OCI-LY7 (cell line): ENCODE data around the gene RAP1GDS1. TPM values are rescaled to one million over a fixed set of nuclear protein-coding genes. Genes with fewer than 3 reads are reported as not detected.

Source experiments
- BruUV-seq: library from RNA; stranded (reverse); fragments of 400-500 nt; replicated peaks from 2 replicates; lab custom pipeline; 2021; lab: Mats Ljungman, UMichigan
- CTCF ChIA-PET: fragments of 300-600 bp; sonication (Branson Sonifier 250); formaldehyde crosslinking; loops from one replicate; lab custom pipeline; 2022; ENCODE audit warnings: antibody characterized with exemption; ENCODE audit not compliant: unreplicated experiment; lab: Charles Lee
- POLR2A ChIA-PET: fragments of 300-600 bp; sonication (Branson Sonifier 250); formaldehyde crosslinking; loops from one replicate; lab custom pipeline; 2022; ENCODE audit warnings: antibody characterized with exemption; lab: Charles Lee
- DNase-seq: peaks from one replicate; pipeline ENCODE4 v3.0.0-alpha.2; 2015; ENCODE audit warnings: low spot score
- H2AFZ ChIP-seq: fragments of 200-600 bp; sonication (generic), shearing (Covaris generic); 2 replicates; pipeline ENCODE4 v1.6.1; 2014; ENCODE audit warnings: mild to moderate bottlenecking, antibody characterized with exemption, low read length, moderate library complexity
- H3K27ac ChIP-seq: fragments of 200-600 bp; sonication (generic); 2 replicates; pipeline ENCODE4 v1.5.1; 2014; ENCODE audit warnings: mixed run types, low read depth, mild to moderate bottlenecking, moderate library complexity, low read length, inconsistent platforms; ENCODE audit not compliant: poor library complexity, severe bottlenecking
- H3K36me3 ChIP-seq: fragments of 200-600 bp; sonication (generic); 2 replicates; pipeline ENCODE4 v1.6.1; 2014; ENCODE audit warnings: mild to moderate bottlenecking, antibody characterized with exemption, low read length, moderate library complexity, mixed read lengths; ENCODE audit not compliant: insufficient read depth
- H3K4me1 ChIP-seq: fragments of 200-600 bp; sonication (generic); 2 replicates; pipeline ENCODE4 v1.5.1; 2014; ENCODE audit warnings: mild to moderate bottlenecking, low read length; ENCODE audit not compliant: insufficient read depth, poor library complexity, severe bottlenecking
- H3K4me2 ChIP-seq: fragments of 200-600 bp; sonication (generic); 2 replicates; pipeline ENCODE4 v1.6.1; 2014; ENCODE audit warnings: mild to moderate bottlenecking, low read length
- H3K4me3 ChIP-seq: fragments of 200-600 bp; sonication (generic); 2 replicates; pipeline ENCODE4 v1.5.1; 2014; ENCODE audit warnings: mild to moderate bottlenecking, low read depth, low read length; ENCODE audit not compliant: poor library complexity, severe bottlenecking
- H3K79me2 ChIP-seq: fragments of 200-600 bp; sonication (generic); 2 replicates; pipeline ENCODE4 v1.6.1; 2016; ENCODE audit warnings: low read depth, mild to moderate bottlenecking, low read length, moderate library complexity, mixed read lengths; ENCODE audit not compliant: insufficient read depth
- H3K9me2 ChIP-seq: fragments of 200-600 bp; sonication (generic); 2 replicates; pipeline ENCODE4 v1.6.1; 2016; ENCODE audit warnings: mild to moderate bottlenecking, low read length, mixed read lengths; ENCODE audit not compliant: insufficient read depth
- H3K9me3 ChIP-seq: fragments of 200-600 bp; sonication (generic); 2 replicates; pipeline ENCODE4 v1.6.1; 2014; ENCODE audit warnings: mild to moderate bottlenecking, mixed run types, low read length, mixed read lengths
- H4K20me1 ChIP-seq: fragments of 200-600 bp; sonication (generic); 2 replicates; pipeline ENCODE4 v1.6.1; 2014; ENCODE audit warnings: mild to moderate bottlenecking, antibody characterized with exemption, low read length, moderate library complexity, mixed read lengths; ENCODE audit not compliant: insufficient read depth
- CTCF ChIP-seq: fragments of 200-600 bp; sonication (generic); conservative IDR thresholded peaks from 2 replicates; pipeline ENCODE4 v1.5.1; 2014; ENCODE audit warnings: mild to moderate bottlenecking, antibody characterized with exemption, low read length, moderate library complexity, mixed read lengths
- EZH2phosphoT487 ChIP-seq: fragments of 200-600 bp; sonication (generic); IDR thresholded peaks from 2 replicates; pipeline ENCODE4 v1.6.1; 2018; ENCODE audit warnings: low read depth, borderline replicate concordance, mild to moderate bottlenecking, mixed run types, antibody characterized with exemption, low read length, moderate library complexity, mixed read lengths
- intact Hi-C: fragments of 100-400 bp; cut with micrococcal nuclease; formaldehyde crosslinking; loops from one replicate; pipeline ENCODE4 v1.10.0; 2022; ENCODE audit not compliant: unreplicated experiment
- total RNA-seq, 2 experiments: library from RNA; depleted of rRNA in 1 of 2; stranded (reverse); fragments of >200 nt in 1 of 2; shearing (Covaris generic) in 1 of 2; gene quantifications; 2 replicates each; pipeline ENCODE4 v1.2.3, GENCODE V29; 2014 to 2022

RAP1GDS1 gene
- total RNA-seq, 2 experiments from 2014 or later: 53.5 to 57.8 TPM

DNA sequence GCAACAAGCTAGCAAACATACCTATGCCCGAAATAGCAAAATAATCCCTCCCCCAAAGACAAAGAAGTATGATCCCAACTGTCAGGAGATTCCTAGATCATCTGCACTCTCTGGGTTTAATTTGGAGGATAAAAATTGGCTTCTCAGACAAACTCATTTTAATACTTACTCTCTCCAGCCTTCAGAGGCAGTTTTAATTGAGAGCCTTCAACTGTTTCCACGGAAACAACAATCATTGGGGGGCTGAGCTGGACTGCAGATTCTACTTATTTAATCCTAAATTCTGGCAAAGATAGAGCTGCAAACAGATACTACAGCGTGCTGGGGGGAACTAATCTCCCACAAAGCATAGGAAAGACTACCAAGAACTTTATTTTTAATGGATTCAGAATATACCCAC lies 229.1 kb downstream of the RAP1GDS1 start:
- Histone ChIP-seq H3K36me3 (no peaks in the 10 kb centered on the region), H4K20me1 (no peaks in the 10 kb centered on the region), H3K9me2 (no peaks in the 10 kb centered on the region), H3K4me1 (no peaks in the 10 kb centered on the region), H2AFZ (no peak overlapping the region), H3K4me2 (no peak overlapping the region), H3K79me2 (no peaks in the 10 kb centered on the region), H3K4me3 (no peak overlapping the region), H3K9me3 (no peaks in the 10 kb centered on the region), H3K27ac (no peak overlapping the region)
- DNase-seq: no peak
- no TSS peak for BruUV-seq
- ChIA-PET CTCF (no interaction called here), POLR2A (interaction anchor here (0.6 to 1.0 kb wide), 2 partner anchors 9 to 131 kb away, joined by 3 to 4 read pairs; no protein-coding TSS in a partner anchor)
- intact Hi-C loops: no loop called here
- no peak for TF ChIP-seq EZH2phosphoT487
- no peak for TF ChIP-seq CTCF

- TF ChIP-seq EZH2phosphoT487 (no peak), CTCF (no peak)
- Histone ChIP-seq H3K36me3 (no peaks in the 10 kb centered on the region), H4K20me1 (no peaks in the 10 kb centered on the region), H3K4me3 (no peak overlapping the region), H3K9me2 (no peaks in the 10 kb centered on the region), H2AFZ (no peak overlapping the region), H3K4me2 (no peak overlapping the region), H3K27ac (no peak overlapping the region), H3K4me1 (no peaks in the 10 kb centered on the region), H3K79me2 (no peaks in the 10 kb centered on the region), H3K9me3 (no peaks in the 10 kb centered on the region)
- ChIA-PET CTCF (no interaction called here), POLR2A (no interaction called here)
- no peak for DNase-seq
- BruUV-seq: no TSS peak
- intact Hi-C loops: no loop called here
Measured at GRCh38 chr4:98491899-98492559, 230.8 kb downstream of the RAP1GDS1 start.

GRCh38 chr4:98493296-98493695 lies 232.1 kb downstream of the RAP1GDS1 start:
- no TSS peak for BruUV-seq
- no peaks in the 10 kb centered on the region for H3K36me3 ChIP-seq
- H3K27ac ChIP-seq: no peak overlapping the region
- no peak overlapping the region for H3K4me2 ChIP-seq
- POLR2A ChIA-PET: interaction anchor here (0.7 kb wide), 1 partner anchor 126 kb away, joined by 3 read pairs; no protein-coding TSS in a partner anchor
- no peaks in the 10 kb centered on the region for H3K79me2 ChIP-seq
- no peak overlapping the region for H2AFZ ChIP-seq
- intact Hi-C loops: no loop called here
- CTCF ChIA-PET: no interaction called here
- H3K9me3 ChIP-seq: no peaks in the 10 kb centered on the region
- H3K4me3 ChIP-seq: no peak overlapping the region
- H3K4me1 ChIP-seq: no peaks in the 10 kb centered on the region
- TF ChIP-seq EZH2phosphoT487 (no peak), CTCF (no peak)
- no peaks in the 10 kb centered on the region for H3K9me2 ChIP-seq
- DNase-seq: no peak
- no peaks in the 10 kb centered on the region for H4K20me1 ChIP-seq
